Fibroblast of skin of abdomen (primary cell): ENCODE measurements around the gene MINDY4.

ENCODE experiments used
- DNase-seq: peaks from one replicate; pipeline ENCODE4 v3.0.0-alpha.2; 2013

MINDY4 gene

GRCh38 chr7:30776971-30777370 lies 5.8 kb downstream of the MINDY4 start:
- DNase-seq: no peak

DNA sequence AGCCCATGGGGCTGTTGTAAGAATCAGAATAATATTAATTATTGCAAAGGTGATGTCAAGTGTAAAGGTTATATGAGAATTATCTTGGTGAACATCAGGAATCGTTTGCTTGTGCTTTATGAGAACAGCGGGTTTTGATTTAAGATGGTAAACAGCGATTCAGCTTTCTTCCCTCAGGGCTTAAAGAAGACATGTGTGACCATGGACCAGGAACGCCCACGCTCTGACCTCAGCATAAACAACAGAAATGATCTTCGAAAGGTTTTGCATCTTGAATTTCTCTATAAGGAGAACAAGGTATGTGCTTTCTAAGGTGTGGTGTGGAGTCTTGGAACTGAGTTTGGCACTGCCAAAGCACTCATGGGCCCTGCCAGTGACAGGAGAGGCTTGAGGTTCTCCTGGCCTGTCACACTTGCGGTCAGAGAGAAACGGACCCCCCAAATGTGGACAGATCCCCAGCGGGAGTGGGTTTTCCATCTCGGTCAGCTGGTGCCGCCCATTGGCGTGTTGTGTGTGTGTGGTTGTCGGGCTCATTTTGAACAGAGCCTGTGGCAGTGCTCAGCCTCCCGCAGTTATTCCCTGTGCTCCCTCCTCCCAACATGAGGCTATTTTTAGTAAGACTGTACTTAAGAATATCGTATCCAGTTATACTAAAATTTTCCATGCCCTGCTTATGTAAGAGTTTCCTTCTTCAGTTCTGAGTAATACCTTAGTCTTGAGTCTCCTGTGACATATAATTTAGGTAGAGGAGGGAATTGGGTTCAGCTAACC lies 7.2 kb downstream of the MINDY4 start:
- no peak for DNase-seq

DNA sequence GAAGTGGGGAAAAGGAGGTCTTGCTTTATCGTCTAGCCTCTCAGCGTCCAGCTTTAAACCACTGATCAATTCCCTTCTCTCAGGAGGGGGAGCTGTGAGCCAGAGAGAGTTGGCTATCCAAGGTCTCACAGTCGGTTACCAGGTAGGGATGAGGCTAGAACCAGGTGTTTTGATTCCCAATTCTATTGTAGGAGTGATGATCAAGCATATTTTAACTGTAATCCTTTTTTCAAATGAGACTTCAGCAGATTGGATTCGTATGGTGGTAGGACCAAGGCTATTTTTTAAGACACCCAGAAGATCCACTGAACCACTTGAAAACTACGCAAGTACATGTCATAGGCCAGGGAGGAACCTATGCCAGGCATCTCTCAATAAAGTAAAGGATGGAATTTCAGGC lies 8.4 kb downstream of the MINDY4 start:
- no peak for DNase-seq

GRCh38 chr7:30780941-30781340 lies 9.7 kb downstream of the MINDY4 start:
- no peak for DNase-seq

- no peak for DNase-seq
These were observed 11.5 kb downstream of the MINDY4 start for GRCh38 chr7:30782690-30783089.

- no peak for DNase-seq
These were observed 14.6 kb downstream of the MINDY4 start for GRCh38 chr7:30785786-30786185.

DNA sequence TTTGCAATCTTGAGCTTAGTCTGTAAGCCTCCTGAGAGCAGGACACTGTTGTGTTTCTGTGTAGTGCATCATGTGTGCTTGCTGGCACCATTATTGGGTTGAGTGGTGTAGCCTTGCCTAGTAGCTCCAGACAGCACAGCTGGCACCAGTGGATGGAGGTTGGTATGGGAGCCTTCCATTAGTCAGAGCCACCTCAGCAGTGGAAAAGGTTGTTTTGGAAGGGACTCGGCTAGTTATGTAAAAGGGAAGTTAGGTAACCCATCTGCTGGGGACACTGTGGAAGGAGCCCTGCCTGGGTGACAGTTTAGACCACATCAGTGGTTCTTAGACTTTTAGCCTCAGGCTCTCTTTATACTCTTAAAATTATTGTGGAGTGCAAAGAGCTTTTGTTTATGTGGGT lies 16.3 kb downstream of the MINDY4 start:
- DNase-seq: no peak

GRCh38 chr7:30788640-30789333 lies 17.6 kb downstream of the MINDY4 start:
- DNase-seq: no peak

- peak; percentile 84 for DNase-seq
These were observed 18.1 kb downstream of the MINDY4 start for GRCh38 chr7:30789334-30789711.

- DNase-seq: peak; percentile 25
These were observed 19.1 kb downstream of the MINDY4 start for GRCh38 chr7:30790356-30790755.

DNA sequence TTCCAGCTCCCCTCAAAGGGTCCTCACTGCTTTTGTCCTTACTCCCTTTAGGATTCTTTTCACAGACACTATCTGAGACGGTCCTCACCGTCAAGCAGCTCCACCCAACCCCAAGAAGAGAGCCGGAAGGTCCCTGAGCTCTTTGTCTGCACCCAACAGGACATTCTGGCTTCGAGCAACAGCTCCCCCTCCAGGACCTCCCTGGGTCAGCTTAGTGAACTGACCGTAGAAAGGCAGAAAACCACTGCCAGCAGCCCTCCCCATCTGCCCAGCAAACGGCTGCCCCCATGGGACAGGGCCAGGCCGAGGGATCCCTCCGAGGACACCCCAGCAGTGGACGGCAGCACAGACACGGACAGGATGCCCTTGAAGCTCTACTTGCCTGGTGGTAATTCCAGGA lies 19.9 kb downstream of the MINDY4 start:
- DNase-seq: no peak

- DNase-seq: no peak
These were observed 24.1 kb downstream of the MINDY4 start for GRCh38 chr7:30795161-30795948.

- DNase-seq: peak; percentile 55
These were observed 25.1 kb downstream of the MINDY4 start for GRCh38 chr7:30796105-30796869.

DNA sequence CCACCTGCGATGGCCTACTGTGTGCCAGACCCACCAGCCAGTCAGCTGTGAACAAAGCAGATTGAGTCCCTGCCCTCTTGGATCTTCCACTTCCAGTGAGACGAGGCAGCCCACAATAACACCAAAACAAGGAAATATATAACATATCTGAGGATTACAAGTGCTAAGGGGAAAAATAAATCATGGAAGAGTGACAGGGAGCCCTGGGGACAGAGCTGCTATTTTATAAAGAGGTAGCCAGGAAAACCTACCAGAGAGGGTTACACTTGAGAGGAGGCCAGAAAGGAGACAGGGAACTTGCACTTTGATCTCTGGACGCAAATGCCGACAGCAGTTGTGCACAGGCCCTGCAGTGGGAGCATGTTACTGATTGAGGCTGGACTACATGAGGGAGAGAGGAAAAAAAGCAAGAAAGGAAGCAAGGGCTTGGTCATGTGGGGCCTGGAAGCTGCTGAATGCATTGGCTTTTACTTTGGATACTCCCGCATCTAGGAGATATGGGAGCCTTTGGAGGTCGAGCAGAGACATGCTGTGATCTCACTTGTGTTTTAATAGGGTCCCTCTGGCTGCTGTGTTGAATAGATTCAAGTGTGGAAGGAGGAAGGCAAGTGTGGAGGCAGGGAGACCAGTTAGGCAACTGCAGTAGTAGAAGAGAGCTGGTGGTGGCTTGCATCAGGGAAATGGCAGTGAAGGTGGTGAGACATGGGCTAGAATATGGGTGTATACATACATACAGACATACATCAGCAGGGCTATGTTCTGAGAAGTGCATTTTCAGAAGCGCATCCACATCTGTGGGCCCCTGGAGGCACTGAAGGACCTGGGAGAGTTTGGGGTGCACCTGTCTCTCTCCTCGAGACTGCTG lies 26.2 kb downstream of the MINDY4 start:
- DNase-seq: no peak

DNA sequence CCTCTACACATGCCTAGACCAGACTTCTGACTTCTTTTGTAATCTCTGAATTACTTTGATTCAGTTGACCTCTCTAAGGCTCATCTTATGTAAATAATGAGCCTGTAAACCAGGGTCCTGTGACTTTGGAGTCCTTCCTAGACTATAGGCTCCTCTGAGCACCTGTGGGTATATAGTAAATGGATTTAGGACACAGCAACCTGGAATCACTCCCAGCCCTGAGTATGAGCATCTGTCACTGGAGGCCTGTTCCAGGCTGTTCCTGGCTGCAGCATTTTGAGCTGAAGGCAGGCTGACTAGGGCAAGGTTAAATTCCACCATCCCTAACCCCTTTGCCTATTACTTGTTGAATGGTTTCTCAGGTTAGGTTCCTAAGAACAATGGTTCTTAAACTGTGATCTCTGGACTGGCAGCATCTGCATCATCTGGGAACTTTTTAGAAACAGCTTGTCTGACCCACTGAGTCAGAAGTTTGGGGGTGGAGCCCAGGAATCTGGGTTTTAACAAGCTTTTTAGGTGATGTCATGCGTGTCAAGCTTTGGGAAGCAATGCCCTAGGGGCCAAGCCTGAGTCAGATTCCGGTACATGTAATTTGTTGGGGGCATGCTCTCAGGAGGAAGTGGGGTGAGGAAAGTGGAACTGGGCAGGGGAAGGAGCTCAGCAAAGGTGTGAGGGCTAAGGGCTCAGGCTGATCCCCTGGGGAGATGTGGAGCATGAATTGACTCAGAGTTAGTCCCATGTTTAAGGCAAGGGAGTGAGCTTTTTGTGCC lies 28.2 kb downstream of the MINDY4 start:
- DNase-seq: peak; percentile 89

- no peak for DNase-seq
These were observed 28.9 kb downstream of the MINDY4 start for GRCh38 chr7:30799976-30800661.

DNA sequence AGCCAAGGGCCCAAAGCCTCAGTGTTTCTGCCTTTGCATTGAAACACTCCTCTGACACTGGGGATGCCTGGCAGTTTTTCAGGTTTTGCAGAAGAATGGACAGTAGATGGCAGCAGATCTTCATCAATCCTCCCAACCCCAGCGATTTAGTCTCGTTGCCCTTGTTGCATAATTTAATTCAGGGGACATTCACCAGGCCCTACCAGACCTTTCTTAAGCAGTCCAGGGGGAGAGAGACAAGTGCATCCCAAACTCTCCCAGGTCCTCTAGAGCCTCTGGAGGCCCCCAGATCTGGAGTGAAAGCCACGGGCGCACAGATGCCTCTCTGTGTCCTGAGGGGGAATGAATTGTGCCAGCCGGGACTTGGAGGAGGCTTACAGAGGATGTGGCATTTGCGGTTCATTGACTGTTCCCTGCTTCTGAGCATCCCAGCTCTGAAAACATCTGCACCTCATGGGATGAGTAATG lies 29.6 kb downstream of the MINDY4 start:
- peak; percentile 80 for DNase-seq

GRCh38 chr7:30802812-30803211 lies 31.6 kb downstream of the MINDY4 start:
- DNase-seq: no peak

- peak; percentile 89 for DNase-seq
These were observed 33.0 kb downstream of the MINDY4 start for GRCh38 chr7:30804078-30804661.
